ENCODE measurements around the gene CHRNB1.

DNA sequence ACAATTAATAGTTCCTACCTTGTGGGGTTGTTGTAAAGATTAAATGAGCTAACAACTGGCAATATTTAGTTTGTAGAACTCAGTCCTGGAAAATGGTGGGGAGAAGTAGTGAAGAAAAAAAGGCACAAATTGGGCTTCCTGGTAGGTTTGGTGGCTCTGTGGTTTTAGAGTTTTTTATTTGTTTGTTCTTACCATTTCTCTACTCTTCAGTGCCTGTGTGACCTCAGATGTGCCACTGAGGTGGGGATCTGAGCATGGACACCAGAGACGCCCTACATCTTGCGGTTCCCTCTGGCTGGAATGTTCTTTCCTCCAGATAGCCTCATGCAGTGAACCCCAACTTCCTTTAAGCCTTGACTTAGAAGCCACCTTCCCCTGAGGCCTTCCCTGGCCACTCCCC lies 26.9 kb downstream of the CHRNB1 start:
- TF ChIP-seq, protein P1, sequence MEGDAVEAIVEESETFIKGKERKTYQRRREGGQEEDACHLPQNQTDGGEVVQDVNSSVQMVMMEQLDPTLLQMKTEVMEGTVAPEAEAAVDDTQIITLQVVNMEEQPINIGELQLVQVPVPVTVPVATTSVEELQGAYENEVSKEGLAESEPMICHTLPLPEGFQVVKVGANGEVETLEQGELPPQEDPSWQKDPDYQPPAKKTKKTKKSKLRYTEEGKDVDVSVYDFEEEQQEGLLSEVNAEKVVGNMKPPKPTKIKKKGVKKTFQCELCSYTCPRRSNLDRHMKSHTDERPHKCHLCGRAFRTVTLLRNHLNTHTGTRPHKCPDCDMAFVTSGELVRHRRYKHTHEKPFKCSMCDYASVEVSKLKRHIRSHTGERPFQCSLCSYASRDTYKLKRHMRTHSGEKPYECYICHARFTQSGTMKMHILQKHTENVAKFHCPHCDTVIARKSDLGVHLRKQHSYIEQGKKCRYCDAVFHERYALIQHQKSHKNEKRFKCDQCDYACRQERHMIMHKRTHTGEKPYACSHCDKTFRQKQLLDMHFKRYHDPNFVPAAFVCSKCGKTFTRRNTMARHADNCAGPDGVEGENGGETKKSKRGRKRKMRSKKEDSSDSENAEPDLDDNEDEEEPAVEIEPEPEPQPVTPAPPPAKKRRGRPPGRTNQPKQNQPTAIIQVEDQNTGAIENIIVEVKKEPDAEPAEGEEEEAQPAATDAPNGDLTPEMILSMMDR (IDR thresholded peaks at IDR 0.05; ENCODE audit: low read depth, low read length): no peak
- TF ChIP-seq POLR2A (IDR thresholded peaks at IDR 0.05; ENCODE audit: extremely low read depth, insufficient read length): no peak
- no peak for TF ChIP-seq MYC (IDR thresholded peaks at IDR 0.05; ENCODE audit: low read depth, low read length)
